GM18873 (cell line): ENCODE results near the gene MPDZ.

Experiments used
- ATAC-seq: cut with Tn5 transposase; IDR thresholded peaks from one replicate; pipeline ENCODE4 v1.9.1; 2021; ENCODE audit warnings: mild to moderate bottlenecking, moderate library complexity, moderate number of reproducible peaks; ENCODE audit not compliant: unreplicated experiment, low FRiP score

MPDZ gene

DNA sequence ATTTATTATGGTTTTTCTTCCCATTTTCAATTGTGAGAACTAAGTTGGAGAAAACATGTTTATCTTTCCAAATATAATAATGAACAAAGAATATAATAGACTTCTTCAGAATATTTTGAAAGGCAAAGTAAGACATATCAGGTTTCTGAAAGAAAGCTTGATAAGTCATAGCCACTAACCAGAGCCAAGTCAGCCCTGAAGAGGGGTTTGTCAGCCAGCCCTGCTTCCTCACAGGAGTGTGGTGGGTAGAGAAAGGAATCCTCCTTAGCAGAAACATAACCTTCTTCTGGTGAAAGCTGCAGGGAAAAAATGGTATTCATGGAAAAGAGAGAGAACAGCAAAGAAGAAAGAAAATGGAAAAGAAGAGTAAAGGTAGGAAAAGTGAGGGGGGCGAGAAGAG is 93.4 kb downstream of the MPDZ start:
- no peak for ATAC-seq

GRCh38 chr9:13181652-13182051 is 97.8 kb downstream of the MPDZ start:
- ATAC-seq, result no peak

GRCh38 chr9:13179257-13179656 is 100.2 kb downstream of the MPDZ start:
- ATAC-seq, result no peak

DNA sequence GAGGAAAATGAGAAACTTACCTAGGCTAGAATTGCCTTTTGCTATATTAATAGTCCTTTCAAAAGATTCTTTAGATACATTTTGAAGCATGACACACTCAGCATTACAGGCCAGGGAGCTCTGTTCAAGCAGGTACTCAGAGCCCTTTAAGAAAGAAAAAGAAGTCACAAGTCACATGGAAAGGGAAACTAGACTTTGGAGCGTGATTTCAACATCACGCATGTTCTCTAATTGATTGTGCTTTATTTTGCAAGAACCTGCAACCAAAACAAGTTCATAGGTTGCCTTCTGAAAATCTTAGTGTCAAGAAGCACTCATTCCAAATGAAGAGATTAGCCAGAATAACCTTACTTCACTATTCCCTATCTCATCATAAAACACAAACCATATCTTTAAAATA is 103.8 kb downstream of the MPDZ start:
- no peak for ATAC-seq

GRCh38 chr9:13174906-13175639 is 104.4 kb downstream of the MPDZ start:
- ATAC-seq, result no peak

GRCh38 chr9:13173553-13173952 is 105.9 kb downstream of the MPDZ start:
- no peak for ATAC-seq

DNA sequence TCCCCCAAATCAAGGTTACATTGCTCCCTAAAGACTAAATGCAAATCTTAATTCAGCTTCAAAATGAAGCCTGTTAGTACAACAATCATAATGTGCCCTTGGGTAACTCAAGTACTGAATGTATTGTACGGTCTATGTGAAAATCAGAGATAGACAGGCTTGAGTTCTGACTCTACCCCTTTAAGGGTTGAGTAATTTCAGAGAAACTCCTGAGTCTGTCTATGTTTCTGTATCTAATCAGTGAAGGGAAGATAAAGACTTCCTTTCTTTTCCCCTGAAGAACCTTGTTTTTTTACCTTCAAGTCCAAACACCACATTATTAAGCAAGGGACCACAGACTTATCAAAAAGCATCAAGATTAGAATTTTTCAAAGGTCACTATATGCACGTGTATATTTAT is 108.2 kb downstream of the MPDZ start:
- no peak for ATAC-seq

DNA sequence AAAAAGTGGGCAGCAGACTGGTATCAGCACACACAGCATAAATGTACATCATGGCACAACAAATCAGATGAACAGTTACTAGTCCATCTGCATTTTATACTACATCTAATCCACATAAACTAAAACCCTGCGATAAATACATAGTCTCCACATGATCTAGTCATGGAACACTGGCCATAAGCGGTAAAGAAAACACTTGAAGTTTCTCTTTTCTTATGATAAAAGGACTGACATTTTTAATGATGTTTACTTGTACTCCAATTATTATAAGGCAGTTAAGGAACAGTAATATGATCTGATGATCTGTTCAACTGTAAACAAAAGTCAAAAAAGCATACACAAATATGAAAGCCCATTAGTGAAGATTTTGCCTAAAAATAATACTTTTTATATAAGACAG is 112.5 kb downstream of the MPDZ start:
- no peak for ATAC-seq

DNA sequence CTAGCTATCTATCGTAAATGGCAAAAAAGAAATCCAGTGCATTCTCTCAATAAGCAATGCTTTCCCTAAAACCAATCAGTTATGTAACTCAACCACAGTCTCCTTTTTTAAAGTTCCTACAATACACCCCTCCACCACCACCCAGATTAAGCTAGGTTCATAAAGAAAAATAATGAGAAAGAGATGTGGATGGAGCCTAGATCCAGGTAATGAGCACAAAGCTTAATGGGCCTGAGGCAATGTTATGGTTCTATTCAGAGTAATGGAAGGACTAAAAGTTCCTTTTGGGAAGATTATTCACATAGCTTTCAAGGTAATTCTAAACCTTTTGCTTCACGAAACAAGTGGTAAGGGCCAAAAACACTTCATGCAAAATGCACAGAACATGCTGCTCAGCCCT is 113.5 kb downstream of the MPDZ start:
- ATAC-seq, result no peak

GRCh38 chr9:13165236-13165945 is 114.1 kb downstream of the MPDZ start:
- no peak for ATAC-seq

DNA sequence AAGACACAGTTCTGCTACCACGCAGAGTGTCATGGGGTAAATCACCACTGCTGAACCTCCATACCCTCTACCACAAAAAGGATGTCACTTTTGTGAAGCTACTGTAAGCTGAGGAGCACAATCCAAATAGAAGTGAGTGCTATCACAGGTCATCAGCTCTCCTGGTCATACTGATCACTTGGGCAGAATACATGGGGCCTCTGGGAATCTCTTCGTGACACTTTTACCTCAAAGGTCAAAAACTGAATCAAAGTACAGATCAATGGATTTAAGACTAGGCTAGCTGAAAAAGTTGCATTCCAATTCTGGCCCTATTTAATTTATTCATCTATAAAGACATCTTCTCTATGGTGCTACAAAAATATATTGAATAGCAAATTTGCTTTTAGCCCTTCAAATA is 115.5 kb downstream of the MPDZ start:
- no peak for ATAC-seq

DNA sequence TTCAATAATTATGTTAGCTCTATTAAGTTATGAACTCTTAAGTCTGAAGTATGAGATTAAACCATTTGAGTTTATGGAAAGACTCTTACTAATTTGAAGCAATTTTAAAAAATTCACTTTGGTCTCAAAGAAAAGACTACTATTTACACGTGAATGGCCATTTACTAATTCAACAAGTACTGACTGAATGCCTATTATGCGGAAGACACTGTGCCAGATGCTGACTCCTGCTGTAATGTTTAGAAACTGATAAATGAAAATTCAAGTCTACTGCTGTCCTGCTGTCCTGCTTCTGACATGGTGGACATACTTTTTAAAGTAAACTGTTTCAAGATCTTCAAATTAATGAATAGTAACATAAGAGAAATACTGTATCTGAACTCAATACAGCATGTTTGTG is 116.2 kb downstream of the MPDZ start:
- no peak for ATAC-seq

- no peak for ATAC-seq
Observed at GRCh38 chr9:13160051-13160450, 119.4 kb downstream of the MPDZ start.

DNA sequence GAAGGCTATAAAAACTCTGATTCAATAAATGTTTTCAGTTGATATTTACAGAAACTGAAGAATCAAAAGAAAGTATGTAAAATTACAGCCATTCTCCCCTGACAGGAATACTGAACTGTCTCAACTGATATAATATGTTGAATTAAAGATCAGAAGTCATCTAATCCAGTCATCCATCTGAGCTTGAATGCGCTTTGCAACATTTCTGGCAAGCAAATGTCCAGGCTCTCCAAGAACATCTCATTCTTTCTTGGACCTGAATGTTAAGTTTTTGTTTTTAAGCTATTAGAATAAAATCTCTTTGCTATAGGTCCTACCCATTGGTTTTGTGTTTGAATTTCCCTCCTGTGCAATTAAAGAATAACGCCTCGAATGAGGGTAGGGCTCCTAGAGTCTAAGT is 120.5 kb downstream of the MPDZ start:
- no peak for ATAC-seq

- ATAC-seq, result no peak
Observed at GRCh38 chr9:13151489-13151888, 128.0 kb downstream of the MPDZ start.

- no peak for ATAC-seq
Observed at GRCh38 chr9:13149454-13149853, 130.0 kb downstream of the MPDZ start.

GRCh38 chr9:13146840-13147239 is 132.7 kb downstream of the MPDZ start:
- ATAC-seq, result no peak

DNA sequence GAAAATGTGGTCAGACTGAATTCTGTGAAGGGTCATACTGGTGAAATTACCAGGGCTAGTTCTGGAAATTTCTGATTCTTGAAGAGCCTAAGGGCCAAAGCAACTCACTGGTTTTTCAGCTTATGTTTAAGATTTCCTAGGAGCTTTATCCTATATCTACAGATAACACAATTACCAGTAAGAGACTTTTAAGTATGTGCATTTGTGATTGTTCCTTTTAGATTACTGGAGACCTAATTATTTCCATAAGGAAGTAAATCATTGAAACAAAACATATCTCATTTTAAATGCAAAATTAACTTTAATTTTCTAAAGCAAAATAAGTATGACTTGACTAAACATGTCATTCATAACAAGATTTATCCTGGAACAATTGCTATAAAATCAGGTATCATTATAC is 134.2 kb downstream of the MPDZ start:
- ATAC-seq, result no peak

DNA sequence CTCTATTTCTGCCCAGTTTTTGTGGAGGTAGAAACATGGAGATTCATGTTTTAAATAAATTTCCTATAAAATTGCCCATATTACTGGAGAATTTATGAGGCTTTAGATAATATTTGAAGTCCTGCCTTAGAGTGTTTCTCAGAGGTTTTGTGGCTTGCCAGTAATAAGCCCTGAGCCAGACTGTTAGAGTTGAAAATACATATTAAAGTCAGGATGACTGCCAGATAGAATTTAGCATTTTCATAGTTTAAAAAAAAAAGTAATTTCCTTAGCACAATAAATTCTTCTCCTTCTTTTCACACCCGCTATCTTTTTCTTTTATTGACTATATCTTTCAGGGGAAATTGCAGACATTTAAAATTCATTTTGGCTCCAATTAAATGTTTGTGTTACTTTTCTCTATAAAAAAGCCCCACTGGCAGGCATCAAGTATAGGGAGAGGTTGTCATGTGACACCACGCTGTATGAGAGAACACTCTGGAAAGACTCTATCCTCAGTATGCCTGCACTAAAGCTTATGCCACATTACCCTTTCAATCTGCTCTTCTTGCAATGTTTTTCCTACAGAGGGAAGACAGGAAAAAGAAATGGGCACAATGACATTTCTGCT is 135.2 kb downstream of the MPDZ start:
- no peak for ATAC-seq

DNA sequence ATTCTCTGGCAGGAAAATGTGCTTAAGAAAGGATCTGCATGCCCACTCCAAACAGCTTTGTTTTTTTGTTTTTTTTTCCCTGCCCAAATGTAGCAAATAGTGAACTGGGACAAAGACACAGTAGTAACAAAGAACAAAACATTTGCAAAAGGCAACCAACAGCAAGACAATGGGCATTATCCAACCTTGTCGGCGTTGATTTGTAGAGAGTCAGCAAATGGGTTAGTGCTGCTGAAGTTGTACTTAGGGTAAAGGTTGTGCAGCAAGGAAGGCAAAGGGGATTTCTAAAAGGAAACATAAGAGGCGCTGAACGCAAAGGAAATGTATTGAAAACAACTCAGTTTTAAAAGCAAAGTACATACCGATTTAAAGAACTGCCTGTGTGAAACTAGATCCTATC is 136.2 kb downstream of the MPDZ start:
- no peak for ATAC-seq

DNA sequence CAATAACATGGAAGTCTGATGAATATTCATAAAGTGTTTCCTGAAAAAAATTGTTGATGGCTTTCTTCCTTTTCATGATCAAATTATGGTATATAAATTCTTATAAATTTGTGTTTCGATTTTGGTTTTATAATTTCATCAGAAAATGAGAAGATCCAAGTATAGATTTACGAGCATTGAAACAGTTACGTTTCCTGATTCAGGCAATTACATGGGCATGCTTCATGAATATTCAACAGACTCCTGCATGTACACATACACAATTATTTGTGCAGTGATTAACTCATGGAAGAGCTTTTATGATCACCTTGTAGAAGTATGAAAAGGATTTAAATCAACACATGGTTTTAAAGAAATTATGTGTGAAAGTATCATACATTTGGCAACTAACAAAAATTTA is 136.7 kb downstream of the MPDZ start:
- ATAC-seq, result no peak

DNA sequence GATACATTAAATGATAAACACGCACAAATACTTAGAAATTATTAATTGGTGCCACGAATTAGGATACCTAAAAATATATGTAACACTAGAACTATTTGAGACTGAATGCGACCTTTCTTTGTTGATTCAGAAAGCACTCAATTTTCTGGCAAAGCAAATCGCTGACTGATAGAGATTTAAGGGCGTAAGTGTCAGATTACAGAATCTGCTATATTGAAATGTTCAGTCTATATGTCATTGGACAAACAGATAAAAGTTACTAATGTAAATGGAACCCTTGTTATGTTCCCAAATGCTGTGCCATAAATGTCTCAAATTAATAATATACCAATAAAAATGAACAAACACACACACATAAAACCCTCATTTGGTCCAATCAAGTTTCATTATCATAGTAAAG is 137.9 kb downstream of the MPDZ start:
- no peak for ATAC-seq
